HG02642 (cell line): ENCODE measurements around the gene DLG1.

Source experiments
- ATAC-seq: cut with Tn5 transposase; IDR thresholded peaks from one replicate; pipeline ENCODE4 v1.9.1; 2021; ENCODE audit warnings: mild to moderate bottlenecking; ENCODE audit not compliant: unreplicated experiment, poor library complexity

DLG1 gene

GRCh38 chr3:197006860-197007259 lies 291.6 kb downstream of the DLG1 start:
- ATAC-seq, result no peak

DNA sequence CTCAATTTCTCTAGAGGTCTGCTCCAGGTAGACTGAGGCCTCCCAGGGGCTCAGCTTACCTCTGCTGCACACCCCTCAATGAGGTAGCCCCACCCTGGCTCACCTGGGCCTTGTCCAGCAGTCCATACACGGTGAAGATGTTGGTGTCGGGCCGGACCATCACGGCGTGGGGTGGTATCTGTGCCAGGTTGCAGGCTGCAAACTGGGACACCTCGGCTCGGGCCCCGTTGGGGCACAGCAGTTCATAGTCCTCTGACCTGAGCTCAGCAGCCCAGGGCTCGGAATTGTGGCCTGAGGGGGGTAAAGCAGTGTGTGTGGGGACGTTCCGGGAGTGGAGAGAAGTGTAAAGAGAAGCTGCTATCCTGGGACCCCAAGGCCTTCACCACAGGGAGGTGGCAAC lies 292.0 kb downstream of the DLG1 start:
- ATAC-seq, result no peak

DNA sequence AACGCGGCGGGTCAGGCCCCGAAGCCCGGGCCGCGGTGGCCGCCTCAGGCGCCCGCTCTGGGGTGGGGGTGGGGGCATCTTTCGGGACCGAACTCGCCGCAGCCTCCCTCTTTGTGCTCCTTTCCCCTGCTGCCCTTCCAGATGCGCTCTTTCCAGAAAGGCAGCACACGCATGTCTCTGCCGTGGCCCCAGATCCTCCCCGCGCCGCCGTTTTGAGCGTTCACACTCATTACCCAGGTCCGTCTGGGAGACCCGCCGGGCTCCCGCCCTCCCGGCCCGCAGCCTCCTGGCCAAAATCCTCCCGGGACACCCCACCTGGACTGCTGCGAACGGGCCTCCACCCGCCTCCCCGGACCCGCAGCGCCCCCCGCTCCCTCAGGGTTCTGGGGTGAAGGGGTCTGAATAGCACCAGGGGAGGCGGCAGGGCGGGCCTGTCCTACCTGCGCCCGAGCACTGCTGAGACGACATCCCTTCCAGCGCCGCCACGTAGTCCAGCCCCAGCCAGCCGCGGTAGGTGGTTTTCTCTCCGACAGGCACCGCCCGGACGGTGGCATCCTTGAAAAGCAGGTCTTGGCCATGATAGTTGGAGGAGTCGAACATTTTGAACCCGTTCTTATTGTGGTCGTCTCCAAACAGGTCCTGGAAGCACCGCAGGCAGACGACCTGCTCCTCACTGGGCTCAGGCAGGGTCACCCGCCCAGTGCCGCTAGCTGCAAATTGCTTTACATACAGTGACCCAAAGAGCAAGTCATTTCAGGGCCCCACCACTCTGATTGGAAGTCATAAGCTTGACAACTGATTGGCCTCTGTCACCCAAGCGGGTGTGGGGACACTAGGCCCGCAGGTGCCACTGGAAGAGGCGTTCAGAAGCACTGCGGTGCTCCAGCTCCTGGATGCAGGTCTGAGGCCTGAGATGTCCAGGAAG lies 294.7 kb downstream of the DLG1 start:
- ATAC-seq, result peak; percentile 14

DNA sequence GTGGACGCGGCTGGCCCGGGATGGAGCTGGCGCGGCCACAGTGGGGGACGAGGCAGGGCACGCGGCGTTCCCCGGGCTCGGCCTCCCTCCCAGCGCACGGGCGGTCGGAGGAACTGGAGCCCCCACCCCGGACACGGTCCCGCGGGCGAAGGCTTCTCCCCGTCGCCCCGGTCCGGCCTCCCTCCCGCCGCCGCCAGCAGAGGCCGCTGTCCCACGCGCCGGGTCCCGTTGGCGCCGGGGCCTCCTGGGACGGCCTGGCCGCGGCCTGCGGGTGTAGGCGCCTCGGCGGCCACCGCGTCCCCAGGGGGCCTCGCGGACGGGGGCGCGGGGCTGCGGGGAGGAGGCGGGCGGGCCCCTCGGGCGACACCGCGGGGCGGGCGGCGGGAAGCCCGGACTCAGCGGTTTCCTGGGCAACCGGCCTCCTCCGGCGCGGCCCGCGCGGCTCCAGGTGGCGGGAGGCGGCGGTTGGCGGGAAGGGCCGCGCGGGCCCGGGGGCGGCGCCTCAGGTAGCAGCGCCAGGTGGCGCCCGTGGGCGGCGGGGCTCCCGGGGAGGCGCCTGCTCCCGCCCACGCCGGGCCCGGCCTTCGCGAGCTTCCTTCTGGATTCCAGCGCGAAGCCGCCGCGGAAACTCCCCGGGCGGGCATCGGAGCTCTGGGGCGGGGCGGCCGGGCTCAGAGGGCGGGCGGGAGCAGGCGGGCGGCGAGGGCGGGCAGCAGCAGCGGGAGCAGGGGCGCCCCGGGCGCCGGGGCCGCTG lies 295.5 kb downstream of the DLG1 start:
- peak; percentile 74 for ATAC-seq

- no peak for ATAC-seq
Observed at GRCh38 chr3:197001972-197002700, 296.3 kb downstream of the DLG1 start.

GRCh38 chr3:197001106-197001971 lies 297.1 kb downstream of the DLG1 start:
- no peak for ATAC-seq

DNA sequence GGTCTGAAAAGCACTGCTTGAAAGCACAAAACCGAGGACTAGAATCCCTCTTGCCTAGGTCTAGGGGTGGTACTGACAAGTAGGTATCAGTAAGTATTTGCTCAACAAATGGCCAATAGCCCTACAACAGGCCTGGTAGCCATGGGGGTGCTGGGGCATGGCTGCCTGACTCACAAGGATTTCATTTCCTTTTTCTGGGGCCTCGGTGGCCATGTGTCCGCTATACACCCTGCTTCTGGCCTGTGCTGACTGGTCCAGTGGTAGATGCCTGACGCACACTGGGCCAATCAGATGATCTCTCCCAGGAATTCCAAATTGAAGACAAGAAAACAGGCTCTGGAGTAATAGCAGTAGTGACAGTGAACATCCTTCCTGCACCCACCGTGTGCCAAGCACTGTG lies 298.2 kb downstream of the DLG1 start:
- ATAC-seq, result no peak

GRCh38 chr3:196998966-196999760 lies 299.2 kb downstream of the DLG1 start:
- ATAC-seq, result no peak

DNA sequence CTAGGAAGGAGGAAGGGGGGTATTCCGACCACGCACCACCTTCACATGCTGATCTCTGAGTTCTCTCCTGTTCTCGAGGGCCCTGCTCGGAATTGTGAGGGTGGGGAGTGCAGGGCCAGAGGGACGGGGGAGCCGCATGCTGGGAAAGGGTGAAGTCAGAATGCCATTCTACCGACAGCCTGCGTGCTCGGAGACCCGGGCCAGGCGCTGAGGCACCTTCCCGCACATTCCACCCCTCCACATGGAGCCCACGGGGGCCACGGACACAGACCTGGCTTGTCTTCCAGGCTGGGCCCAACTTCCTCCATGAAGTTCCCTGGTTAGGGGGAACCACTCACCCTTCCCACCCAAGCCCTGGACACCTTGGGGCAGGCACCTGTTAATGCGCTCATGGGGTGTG lies 301.1 kb downstream of the DLG1 start:
- ATAC-seq, result no peak

DNA sequence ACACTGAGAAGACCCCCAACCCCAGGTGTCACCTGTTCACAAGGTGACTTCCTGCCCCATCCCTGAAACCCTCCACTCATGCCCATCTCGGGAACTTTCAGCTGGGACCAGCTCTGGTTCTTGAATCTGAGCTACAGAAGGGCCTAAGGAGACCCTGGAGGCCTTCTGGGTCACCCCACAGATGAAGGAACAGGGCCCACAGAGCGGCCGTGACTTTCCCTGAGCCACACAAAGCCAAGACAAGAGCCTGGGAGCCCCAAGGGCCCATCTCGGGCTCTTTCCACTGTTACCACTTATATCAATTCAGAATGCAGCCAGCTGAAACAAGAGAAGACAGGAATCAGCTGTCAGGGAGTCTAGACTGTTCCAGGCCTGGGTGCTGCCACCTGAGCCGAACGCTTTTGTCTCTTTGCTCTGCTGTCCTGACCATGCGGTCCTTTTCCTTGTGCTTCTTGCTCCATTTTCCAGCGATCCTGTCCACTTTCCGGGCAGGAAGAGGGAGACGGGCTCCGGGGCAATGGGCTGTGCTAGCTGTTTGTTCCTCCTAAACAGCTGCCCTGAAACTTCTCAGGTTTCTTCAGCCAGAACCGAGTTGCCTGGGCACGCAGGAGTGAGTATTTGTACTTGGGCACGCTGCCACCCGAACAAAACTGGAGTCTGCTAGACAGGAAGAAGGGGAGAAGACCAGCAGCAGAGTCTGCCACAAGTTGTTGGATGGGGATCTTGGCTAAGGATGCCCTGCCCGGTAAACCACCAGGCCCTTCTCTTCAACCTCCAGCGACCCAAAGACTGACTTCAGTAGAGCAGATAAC lies 301.8 kb downstream of the DLG1 start:
- ATAC-seq, result no peak

DNA sequence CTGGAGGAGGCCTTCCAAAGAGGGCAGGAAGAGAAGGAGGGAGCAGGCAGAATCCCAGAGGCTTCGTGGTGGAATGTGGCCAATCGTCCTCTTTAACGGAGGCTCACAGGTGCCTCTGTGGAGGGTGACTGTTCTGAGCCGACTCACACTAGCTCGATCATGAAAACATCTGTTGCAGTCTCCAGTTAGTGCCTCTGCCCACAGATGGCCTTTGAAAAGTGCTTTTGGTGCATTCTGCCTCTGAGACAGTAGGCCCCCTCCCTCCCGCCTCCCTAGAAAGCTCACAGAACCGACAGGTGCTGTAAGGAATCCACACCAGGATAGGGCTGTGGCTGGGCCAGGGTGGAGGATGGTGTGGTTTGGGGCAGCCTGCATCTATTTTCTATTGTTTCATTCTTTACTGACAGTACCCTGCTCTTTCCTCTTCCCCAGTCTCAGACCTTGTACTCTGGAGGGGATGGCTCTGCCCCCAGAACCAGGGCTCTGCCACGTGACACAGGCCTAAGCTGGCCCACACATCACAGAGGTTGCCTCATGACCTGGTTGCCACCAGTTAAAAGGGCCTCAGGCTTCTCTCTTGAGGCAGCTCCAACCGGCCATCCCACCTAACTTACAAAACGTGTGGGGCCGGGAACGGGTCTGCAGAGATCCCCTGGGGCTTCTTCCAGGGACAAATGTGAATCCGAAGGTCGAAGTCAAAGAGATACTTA lies 302.6 kb downstream of the DLG1 start:
- no peak for ATAC-seq

DNA sequence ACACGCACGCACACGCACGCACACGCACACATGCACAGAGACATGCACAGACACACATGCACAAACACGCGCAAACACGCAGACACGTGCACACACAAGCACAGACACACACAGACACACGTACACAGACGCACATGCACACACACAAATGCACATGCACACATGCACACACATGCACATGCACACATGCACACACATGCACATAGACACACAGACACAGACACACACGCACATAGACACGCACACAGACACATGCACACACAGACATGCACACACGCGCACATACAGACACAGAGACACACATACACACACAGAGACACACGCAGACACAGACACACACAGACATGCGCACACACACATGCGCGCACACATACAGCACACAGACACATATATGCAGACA lies 303.4 kb downstream of the DLG1 start:
- ATAC-seq, result no peak

DNA sequence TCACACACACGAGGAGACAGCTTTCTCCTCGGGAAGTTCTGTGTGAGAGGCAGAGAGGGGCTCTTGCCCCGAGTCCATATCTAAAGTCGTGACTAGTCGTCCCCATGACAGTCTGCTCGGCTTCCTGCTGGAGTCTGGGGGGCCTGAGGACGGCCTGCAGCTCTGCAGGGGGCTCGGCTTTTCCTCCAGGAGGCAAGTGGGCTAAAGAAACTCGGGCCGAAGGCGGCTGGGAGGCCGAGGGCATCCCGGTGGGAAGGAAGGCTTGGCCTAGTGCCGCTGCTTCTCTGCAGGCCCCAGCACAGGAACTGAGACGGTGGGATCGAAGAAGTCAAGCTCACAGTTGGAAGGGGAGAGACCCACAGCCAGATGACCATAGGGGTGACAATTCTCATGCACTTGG lies 304.4 kb downstream of the DLG1 start:
- ATAC-seq, result no peak
